K562 (cell line): ENCODE measurements around the gene TENM3.

Experiments
- ARHGAP35 ChIP-seq: fragments of 450-650 bp; IDR thresholded peaks from 2 replicates; pipeline ENCODE4 v1.6.1; 2018; ENCODE audit not compliant: partially characterized antibody
- BRF2 ChIP-seq: IDR thresholded peaks from 3 replicates; pipeline ENCODE4 v1.6.1; 2011; ENCODE audit warnings: borderline replicate concordance, mild to moderate bottlenecking; ENCODE audit not compliant: insufficient read length, insufficient read depth
- CTCF ChIP-seq, 3 experiments: IDR thresholded peaks in 2 of 3; conservative IDR thresholded peaks in 1 of 3; 2 replicates each; pipeline ENCODE4 v1.5.1; 2011 to 2012; ENCODE audit warnings: low read length in 3 of 3, mild to moderate bottlenecking in 3 of 3, control low read depth in 2 of 3, improper control_type of control experiment in 1 of 3, inconsistent platforms in 1 of 3, low read depth in 1 of 3, mixed read lengths in 1 of 3, moderate library complexity in 1 of 3; ENCODE audit not compliant: insufficient read depth in 2 of 3
- JUN ChIP-seq, 2 experiments: sonication (generic) in 1 of 2; formaldehyde crosslinking in 1 of 2; IDR thresholded peaks; 2 replicates each; pipeline versions ENCODE4 v1.6.1 to v1.8.0; 2012 to 2022; ENCODE audit warnings: borderline replicate concordance in 2 of 2, mild to moderate bottlenecking in 2 of 2, improper control_type of control experiment in 1 of 2, low read depth in 1 of 2, low read length in 1 of 2, missing genetic modification reagents in 1 of 2
- MYC ChIP-seq, 2 experiments: fragments of 250-450 bp in 1 of 2; sonication (Bioruptor Pico) in 1 of 2; IDR thresholded peaks; 2 replicates each; pipeline versions ENCODE4 v1.5.1 to v1.6.1; 2012 to 2021; ENCODE audit warnings: low read depth in 2 of 2, borderline replicate concordance in 1 of 2, improper control_type of control experiment in 1 of 2, low read length in 1 of 2, mild to moderate bottlenecking in 1 of 2, moderate library complexity in 1 of 2
- NRF1 ChIP-seq, 2 experiments: fragments of 450-650 bp; IDR thresholded peaks in 1 of 2; conservative IDR thresholded peaks in 1 of 2; 2 replicates each; pipeline ENCODE4 v1.6.1; 2014; ENCODE audit warnings: mild to moderate bottlenecking in 2 of 2
- PHB ChIP-seq: fragments of 250-450 bp; sonication (Bioruptor Pico); IDR thresholded peaks from 2 replicates; pipeline ENCODE4 v1.5.0; 2021
- SRSF1 ChIP-seq: fragments of 200-400 bp; formaldehyde crosslinking; IDR thresholded peaks from 2 replicates; pipeline ENCODE4 v1.6.1; 2017; ENCODE audit warnings: mild to moderate bottlenecking, low read depth, low read length, moderate library complexity
- ZC3H11A ChIP-seq: IDR thresholded peaks from 2 replicates; pipeline ENCODE4 v1.6.1; 2012; ENCODE audit warnings: low read depth, low read length, improper control_type of control experiment
- ZNF431 ChIP-seq: sonication (generic); formaldehyde crosslinking; IDR thresholded peaks from 2 replicates; pipeline ENCODE4 v1.8.0; 2022; ENCODE audit warnings: mild to moderate bottlenecking, missing genetic modification reagents

- TF ChIP-seq ARHGAP35 (no peak), PHB (CRISPR knock-in tag) (no peak), NRF1 (conservative IDR thresholded peaks at IDR 0.05 in 1 of 2, IDR thresholded peaks at IDR 0.05 in 1 of 2) (no peak), BRF2 (no peak), ZC3H11A (no peak), JUN (IDR thresholded peaks at IDR 0.05; ENCODE audit: borderline replicate concordance, low read depth, low read length) (no peak), JUN (CRISPR knock-in tag; IDR thresholded peaks at IDR 0.05; ENCODE audit: borderline replicate concordance) (no peak), MYC (IDR thresholded peaks at IDR 0.05; ENCODE audit: low read depth, low read length) (no peak), MYC (CRISPR knock-in tag; IDR thresholded peaks at IDR 0.05; ENCODE audit: borderline replicate concordance, low read depth) (no peak), ZNF431 (CRISPR knock-in tag) (no peak), CTCF (IDR thresholded peaks at IDR 0.05 in 2 of 3, conservative IDR thresholded peaks at IDR 0.05 in 1 of 3; ENCODE audit: insufficient read depth in 2 of 3, low read depth in 1 of 3, low read length in 3 of 3) (no peak), SRSF1 (no peak)
These were observed 509.1 kb downstream of the TENM3 start for GRCh38 chr4:182752158-182752910.
